ENCODE measurements around the gene SLC34A1.

Gene SLC34A1

DNA sequence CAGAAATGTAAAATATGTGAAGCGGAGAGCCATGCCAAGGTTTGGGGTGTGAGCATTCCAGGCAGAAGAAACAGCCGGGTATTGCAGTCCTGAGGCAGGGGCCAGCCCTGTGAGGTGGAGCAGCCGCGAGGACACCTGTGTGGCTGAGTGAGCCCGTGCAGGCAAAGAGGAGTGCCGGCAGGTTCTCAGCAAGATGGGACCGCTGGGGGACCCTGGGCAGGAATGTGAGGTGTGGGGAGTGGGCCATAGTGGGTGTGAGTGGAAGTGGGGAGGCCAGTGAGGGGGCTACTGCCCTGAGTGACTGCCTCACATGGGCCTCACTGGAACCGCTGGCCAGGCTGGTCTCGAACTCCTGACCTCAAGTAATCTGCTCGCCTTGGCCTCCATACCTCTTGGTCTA lies 54.2 kb downstream of the SLC34A1 start:
- TF ChIP-seq, protein P1, sequence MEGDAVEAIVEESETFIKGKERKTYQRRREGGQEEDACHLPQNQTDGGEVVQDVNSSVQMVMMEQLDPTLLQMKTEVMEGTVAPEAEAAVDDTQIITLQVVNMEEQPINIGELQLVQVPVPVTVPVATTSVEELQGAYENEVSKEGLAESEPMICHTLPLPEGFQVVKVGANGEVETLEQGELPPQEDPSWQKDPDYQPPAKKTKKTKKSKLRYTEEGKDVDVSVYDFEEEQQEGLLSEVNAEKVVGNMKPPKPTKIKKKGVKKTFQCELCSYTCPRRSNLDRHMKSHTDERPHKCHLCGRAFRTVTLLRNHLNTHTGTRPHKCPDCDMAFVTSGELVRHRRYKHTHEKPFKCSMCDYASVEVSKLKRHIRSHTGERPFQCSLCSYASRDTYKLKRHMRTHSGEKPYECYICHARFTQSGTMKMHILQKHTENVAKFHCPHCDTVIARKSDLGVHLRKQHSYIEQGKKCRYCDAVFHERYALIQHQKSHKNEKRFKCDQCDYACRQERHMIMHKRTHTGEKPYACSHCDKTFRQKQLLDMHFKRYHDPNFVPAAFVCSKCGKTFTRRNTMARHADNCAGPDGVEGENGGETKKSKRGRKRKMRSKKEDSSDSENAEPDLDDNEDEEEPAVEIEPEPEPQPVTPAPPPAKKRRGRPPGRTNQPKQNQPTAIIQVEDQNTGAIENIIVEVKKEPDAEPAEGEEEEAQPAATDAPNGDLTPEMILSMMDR (IDR thresholded peaks at IDR 0.05; ENCODE audit: low read depth, low read length), result no peak
- no peaks in the 10 kb centered on the region for H3K9me3 ChIP-seq

GRCh38 chr5:177439518-177440053 lies 55.4 kb downstream of the SLC34A1 start:
- no peaks in the 10 kb centered on the region for H3K27me3 ChIP-seq
- peaks cover 44% of the 10 kb centered on the region for H3K36me3 ChIP-seq
- H3K9me3 ChIP-seq, result no peaks in the 10 kb centered on the region
- peaks cover 5% of the 10 kb centered on the region; the same call in 1 of the 2 replicates for H3K4me1 ChIP-seq
- no peak overlapping the region for H3K4me3 ChIP-seq (ENCODE audit: low read depth, low read length)
- DNase-seq, result no peak
- TF ChIP-seq, protein P1 (IDR thresholded peaks at IDR 0.05; ENCODE audit: low read depth, low read length), result no peak

More for the DNA sequence above, 54.2 kb downstream of the SLC34A1 start:
- Histone ChIP-seq H3K27me3 (no peaks in the 10 kb centered on the region), H3K36me3 (peaks cover 53% of the 10 kb centered on the region), H3K4me1 (peaks cover 5% of the 10 kb centered on the region; the same call in 1 of the 2 replicates), H3K4me3 (ENCODE audit: low read depth, low read length) (no peak overlapping the region)
- DNase-seq, result no peak

- no peaks in the 10 kb centered on the region for H3K27me3 ChIP-seq
- H3K9me3 ChIP-seq, result no peaks in the 10 kb centered on the region
- H3K36me3 ChIP-seq, result peaks cover 38% of the 10 kb centered on the region
- H3K4me3 ChIP-seq (ENCODE audit: low read depth, low read length), result no peak overlapping the region
- H3K4me1 ChIP-seq, result peaks cover 5% of the 10 kb centered on the region; the same call in 1 of the 2 replicates
- TF ChIP-seq, protein P1 (IDR thresholded peaks at IDR 0.05; ENCODE audit: low read depth, low read length), result no peak
- peak; percentile 39 for DNase-seq
Observed at GRCh38 chr5:177440211-177440989, 56.2 kb downstream of the SLC34A1 start.

DNA sequence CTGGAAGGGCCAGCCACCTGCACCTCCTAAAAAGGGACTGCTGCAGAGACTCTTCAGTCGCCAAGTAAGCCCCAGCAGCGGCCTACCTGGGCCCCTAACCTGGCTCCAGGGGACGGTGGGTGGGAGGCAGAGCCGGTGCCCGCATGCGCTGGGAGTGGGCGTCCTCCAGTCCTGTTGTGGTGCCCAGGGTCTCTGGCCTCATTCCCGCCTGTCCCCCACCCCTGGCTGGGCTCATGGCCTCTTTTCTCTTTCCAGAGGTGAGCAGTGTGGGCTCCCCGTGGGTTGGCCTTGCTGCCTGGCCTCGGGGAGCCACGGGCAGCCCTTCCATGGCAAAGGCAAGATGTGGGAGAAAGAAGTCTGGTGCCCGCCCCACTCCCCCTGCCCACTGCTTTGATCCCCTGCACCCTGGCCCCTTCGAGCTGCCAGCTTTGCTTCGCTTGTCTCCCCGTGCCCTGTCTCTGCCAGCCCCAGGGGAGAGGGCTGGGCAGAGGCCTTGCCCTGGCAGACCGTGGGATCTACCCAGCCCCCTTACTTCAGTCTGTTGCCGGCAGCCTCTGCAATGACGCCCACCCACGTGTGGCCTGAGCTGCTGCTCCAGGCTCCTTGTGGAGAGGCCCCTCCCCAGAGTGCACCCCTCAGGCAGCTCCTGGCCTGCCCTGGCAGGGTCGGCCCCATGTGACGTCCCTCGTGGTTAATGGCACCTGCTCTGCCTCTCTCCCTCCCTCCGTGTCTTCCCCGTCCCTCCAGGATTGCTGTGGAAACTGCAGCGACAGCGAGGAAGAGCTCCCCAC lies 57.0 kb downstream of the SLC34A1 start:
- TF ChIP-seq, protein P1 (IDR thresholded peaks at IDR 0.05; ENCODE audit: low read depth, low read length), result no peak
- Histone ChIP-seq H3K27me3 (no peaks in the 10 kb centered on the region), H3K4me1 (peaks cover 5% of the 10 kb centered on the region; the same call in 1 of the 2 replicates), H3K4me3 (ENCODE audit: low read depth, low read length) (no peak overlapping the region), H3K9me3 (no peaks in the 10 kb centered on the region), H3K36me3 (peaks cover 34% of the 10 kb centered on the region)
- DNase-seq, result peak; percentile 29

DNA sequence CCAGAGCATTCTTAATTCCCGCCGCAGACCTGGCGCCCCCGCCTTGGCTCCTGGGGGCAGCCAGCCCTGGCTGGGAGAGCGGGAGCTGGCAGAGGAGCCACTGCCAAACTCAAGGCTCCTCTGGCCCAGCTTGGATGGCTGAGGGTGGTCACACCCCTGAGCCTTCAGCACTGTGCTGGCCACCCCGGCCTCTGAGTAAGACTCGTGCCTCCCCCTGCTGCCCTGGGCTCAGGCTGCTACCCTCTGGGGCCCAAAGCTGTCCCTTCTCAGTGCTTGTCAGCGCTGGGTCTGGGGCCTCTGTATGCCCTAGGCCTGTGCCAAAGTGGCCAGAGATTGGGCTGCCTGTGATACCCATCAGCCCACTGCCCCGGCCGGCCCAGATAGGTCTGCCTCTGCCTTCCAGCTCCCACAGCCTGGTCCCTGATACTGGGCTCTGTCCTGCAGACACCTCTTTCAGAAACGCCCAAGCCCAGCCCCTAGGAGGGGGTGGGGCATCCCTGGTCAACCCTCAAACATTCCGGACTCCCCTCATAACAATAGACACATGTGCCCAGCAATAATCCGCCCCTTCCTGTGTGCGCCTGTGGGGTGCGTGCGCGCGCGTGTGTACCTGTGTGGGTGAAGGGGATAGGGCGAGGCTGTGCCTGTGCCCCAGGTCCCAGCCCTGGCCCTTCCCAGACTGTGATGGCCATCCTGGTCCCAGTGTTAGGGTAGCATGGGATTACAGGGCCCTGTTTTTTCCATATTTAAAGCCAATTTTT lies 58.0 kb downstream of the SLC34A1 start:
- Histone ChIP-seq H3K4me1 (peaks cover 5% of the 10 kb centered on the region; the same call in 1 of the 2 replicates), H3K36me3 (peaks cover 32% of the 10 kb centered on the region), H3K9me3 (no peaks in the 10 kb centered on the region), H3K4me3 (ENCODE audit: low read depth, low read length) (no peak overlapping the region), H3K27me3 (no peaks in the 10 kb centered on the region)
- DNase-seq, result peak; percentile 24
- TF ChIP-seq, protein P1 (IDR thresholded peaks at IDR 0.05; ENCODE audit: low read depth, low read length), result no peak
